ENCODE data around the gene FGD4.

DNA sequence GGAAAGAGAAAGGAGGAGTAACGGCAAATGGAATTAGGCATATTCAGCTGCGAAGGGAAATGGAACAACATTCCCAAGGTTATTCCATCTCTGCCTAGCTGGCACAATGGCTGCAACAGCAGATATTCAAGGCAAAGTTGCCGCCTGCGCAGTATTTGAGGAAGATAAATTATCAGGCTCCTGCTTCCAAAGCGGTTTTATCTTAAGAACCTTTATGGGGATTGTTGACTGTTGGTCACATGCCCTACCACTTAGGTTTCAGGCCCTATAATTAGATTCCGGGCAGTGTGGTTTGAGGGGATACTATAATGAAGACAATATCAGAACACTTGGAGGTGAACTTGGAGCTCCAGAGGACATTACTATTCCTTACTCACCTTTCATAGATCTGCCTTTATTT is 99.7 kb downstream of the FGD4 start:
- TF ChIP-seq, protein P1, sequence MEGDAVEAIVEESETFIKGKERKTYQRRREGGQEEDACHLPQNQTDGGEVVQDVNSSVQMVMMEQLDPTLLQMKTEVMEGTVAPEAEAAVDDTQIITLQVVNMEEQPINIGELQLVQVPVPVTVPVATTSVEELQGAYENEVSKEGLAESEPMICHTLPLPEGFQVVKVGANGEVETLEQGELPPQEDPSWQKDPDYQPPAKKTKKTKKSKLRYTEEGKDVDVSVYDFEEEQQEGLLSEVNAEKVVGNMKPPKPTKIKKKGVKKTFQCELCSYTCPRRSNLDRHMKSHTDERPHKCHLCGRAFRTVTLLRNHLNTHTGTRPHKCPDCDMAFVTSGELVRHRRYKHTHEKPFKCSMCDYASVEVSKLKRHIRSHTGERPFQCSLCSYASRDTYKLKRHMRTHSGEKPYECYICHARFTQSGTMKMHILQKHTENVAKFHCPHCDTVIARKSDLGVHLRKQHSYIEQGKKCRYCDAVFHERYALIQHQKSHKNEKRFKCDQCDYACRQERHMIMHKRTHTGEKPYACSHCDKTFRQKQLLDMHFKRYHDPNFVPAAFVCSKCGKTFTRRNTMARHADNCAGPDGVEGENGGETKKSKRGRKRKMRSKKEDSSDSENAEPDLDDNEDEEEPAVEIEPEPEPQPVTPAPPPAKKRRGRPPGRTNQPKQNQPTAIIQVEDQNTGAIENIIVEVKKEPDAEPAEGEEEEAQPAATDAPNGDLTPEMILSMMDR (IDR thresholded peaks at IDR 0.05) = no peak
- no peak for TF ChIP-seq POLR2A (IDR thresholded peaks at IDR 0.05)
